GM23248 (cell line): ENCODE results near the gene LILRB5.

ENCODE experiments used
- EZH2 ChIP-seq: fragments of 200-600 bp; sonication (generic); IDR thresholded peaks from 2 replicates; pipeline ENCODE4 v1.6.1; 2018; ENCODE audit warnings: antibody characterized with exemption, mild to moderate bottlenecking; ENCODE audit not compliant: insufficient read depth, poor library complexity, severe bottlenecking
- EZH2phosphoT487 ChIP-seq: fragments of 200-600 bp; sonication (generic); IDR thresholded peaks from 2 replicates; pipeline ENCODE4 v1.6.1; 2018; ENCODE audit warnings: antibody characterized with exemption, moderate library complexity, mild to moderate bottlenecking, low read depth; ENCODE audit not compliant: insufficient read depth

DNA sequence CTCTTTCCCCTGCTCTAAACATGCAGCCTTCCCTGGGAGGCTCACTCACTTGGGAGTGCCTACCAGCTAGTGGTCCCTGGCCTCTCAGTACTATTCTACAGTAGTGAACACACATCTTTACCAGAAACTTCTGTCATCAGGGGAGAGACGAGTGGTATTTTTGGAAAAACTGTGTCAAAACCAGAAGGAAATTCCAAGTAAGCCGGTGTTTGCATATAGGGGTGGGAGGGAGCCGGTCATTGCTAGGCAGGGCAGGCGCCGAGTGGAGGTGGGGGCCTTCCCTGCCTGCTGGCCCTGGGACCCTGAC, 49.4 kb downstream of the LILRB5 start:
- no peak for TF ChIP-seq EZH2
- no peak for TF ChIP-seq EZH2phosphoT487
